PC-3 (cell line): ENCODE measurements around the gene TRIM33.

Experiments
- EZH2 ChIP-seq: fragments of 300-600 bp; sonication (generic); IDR thresholded peaks from one replicate; pipeline ENCODE4 v1.6.1; 2017; ENCODE audit warnings: antibody characterized with exemption, mild to moderate bottlenecking, low read length; ENCODE audit not compliant: unreplicated experiment
- EZH2phosphoT487 ChIP-seq: fragments of 300-600 bp; sonication (generic); IDR thresholded peaks from 2 replicates; pipeline ENCODE4 v1.6.1; 2018; ENCODE audit warnings: mild to moderate bottlenecking, antibody characterized with exemption, low read length, borderline replicate concordance
- TF ChIP-seq, protein P1 (sequence below): fragments of 300-600 bp; sonication (generic); conservative IDR thresholded peaks from 2 replicates; pipeline ENCODE4 v1.5.1; 2017; ENCODE audit warnings: antibody characterized with exemption, low read depth, mild to moderate bottlenecking, low read length

DNA sequence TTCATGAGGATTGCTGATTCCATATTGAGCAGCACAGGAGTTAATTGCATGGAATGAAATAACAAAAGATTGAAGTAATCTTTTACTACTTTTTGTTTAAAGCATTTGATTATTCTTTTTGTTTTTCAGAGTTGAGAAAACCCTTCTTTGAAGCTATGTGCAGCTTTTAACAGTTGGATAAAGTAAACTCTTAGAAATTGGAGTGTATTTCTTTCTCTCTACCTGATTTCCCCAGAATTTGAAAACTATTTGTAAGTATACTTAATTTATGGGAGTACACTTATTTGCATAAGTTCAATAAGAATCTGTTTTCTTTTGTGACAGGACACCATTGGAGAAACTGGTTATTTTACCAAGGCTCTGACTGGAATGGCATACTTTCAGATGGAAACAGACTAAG, 133.6 kb downstream of the TRIM33 start:
- TF ChIP-seq EZH2phosphoT487 (no peak), EZH2 (no peak)
- TF ChIP-seq, protein P1, sequence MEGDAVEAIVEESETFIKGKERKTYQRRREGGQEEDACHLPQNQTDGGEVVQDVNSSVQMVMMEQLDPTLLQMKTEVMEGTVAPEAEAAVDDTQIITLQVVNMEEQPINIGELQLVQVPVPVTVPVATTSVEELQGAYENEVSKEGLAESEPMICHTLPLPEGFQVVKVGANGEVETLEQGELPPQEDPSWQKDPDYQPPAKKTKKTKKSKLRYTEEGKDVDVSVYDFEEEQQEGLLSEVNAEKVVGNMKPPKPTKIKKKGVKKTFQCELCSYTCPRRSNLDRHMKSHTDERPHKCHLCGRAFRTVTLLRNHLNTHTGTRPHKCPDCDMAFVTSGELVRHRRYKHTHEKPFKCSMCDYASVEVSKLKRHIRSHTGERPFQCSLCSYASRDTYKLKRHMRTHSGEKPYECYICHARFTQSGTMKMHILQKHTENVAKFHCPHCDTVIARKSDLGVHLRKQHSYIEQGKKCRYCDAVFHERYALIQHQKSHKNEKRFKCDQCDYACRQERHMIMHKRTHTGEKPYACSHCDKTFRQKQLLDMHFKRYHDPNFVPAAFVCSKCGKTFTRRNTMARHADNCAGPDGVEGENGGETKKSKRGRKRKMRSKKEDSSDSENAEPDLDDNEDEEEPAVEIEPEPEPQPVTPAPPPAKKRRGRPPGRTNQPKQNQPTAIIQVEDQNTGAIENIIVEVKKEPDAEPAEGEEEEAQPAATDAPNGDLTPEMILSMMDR, result no peak
